ENCODE data around the gene SKP2. TPM values are rescaled to one million over a fixed set of nuclear protein-coding genes. Genes with fewer than 3 reads are reported as not detected.

The SKP2 gene
- total RNA-seq, 1 donor from 2014 or later: 34.8 TPM

DNA sequence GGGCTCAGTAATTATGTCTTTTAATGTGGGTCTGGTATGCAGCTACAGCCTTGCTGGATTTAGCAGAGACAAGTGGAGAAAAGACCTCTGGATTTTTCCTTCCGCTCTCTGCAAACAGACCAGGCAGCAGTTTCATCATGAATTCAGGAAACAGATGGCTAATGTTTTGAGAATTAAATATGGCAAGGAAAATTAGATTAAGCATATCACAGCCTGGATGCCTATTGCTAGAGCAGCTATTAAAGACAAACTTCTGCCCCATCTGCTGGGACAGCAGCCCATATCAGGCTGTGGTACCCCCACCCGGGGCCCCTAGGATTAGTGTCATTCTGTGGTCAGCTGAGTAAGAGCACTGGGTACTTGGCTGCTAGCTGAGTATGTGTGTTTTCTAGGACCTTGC is 6.2 kb downstream of the SKP2 start:
- Mint-ChIP-seq H3K36me3 (ENCODE audit: low read depth) (peaks cover 25% of the 10 kb centered on the region), H3K9me3 (ENCODE audit: low read depth) (no peaks in the 10 kb centered on the region), H3K4me3 (ENCODE audit: unreplicated experiment) (no peak overlapping the region), H3K27me3 (ENCODE audit: low read depth) (no peaks in the 10 kb centered on the region), H3K4me1 (ENCODE audit: low read depth) (peaks cover 67% of the 10 kb centered on the region), H3K27ac (ENCODE audit: unreplicated experiment) (peak overlapping the region; percentile 97)
- DNase-seq (ENCODE audit: low spot score): no peak
- TF ChIP-seq, protein P1, sequence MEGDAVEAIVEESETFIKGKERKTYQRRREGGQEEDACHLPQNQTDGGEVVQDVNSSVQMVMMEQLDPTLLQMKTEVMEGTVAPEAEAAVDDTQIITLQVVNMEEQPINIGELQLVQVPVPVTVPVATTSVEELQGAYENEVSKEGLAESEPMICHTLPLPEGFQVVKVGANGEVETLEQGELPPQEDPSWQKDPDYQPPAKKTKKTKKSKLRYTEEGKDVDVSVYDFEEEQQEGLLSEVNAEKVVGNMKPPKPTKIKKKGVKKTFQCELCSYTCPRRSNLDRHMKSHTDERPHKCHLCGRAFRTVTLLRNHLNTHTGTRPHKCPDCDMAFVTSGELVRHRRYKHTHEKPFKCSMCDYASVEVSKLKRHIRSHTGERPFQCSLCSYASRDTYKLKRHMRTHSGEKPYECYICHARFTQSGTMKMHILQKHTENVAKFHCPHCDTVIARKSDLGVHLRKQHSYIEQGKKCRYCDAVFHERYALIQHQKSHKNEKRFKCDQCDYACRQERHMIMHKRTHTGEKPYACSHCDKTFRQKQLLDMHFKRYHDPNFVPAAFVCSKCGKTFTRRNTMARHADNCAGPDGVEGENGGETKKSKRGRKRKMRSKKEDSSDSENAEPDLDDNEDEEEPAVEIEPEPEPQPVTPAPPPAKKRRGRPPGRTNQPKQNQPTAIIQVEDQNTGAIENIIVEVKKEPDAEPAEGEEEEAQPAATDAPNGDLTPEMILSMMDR (IDR thresholded peaks at IDR 0.05): no peak

DNA sequence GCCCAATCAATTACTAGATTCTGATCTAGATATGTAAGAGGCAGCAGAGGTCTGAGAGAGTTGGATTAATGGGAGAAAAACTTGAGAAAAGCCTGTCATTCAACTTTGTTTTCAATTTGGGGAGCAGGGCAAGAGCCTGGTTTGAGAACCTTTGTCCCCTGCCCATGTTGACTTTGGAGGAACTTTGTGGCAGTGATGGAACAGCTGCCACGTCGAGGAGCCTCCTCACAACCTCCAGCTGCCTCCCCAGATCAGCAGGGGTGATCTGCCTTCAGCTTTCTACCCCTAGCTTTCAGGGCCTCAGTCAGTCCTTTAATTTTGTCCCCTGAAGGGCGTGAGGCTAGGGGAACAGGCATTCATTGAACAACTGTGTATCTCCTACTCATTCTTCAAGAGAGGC is 8.7 kb downstream of the SKP2 start:
- no peak overlapping the region for H3K4me3 Mint-ChIP-seq (ENCODE audit: unreplicated experiment)
- peaks cover 51% of the 10 kb centered on the region for H3K4me1 Mint-ChIP-seq (ENCODE audit: low read depth)
- TF ChIP-seq, protein P1 (IDR thresholded peaks at IDR 0.05): no peak

DNA sequence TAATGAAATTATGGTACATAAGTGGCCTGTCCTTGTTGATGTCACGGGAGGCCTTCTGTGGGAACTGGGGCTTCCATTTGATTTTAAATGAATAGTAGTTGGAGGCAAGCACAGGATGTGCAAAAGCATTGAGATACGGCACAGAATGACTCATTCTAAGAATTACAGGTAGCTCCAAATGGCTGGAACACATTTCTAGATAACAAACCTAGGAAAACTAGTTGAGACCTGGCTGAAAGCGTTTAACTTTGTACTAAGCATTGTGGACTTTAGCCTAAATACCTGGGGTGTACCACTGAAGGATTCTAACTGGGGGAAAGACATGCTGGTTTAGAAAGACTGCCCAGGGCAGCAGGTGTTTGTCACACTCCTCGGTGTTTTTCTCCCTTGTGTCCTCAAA is 9.4 kb downstream of the SKP2 start:
- Mint-ChIP-seq H3K9me3 (ENCODE audit: low read depth) (no peaks in the 10 kb centered on the region), H3K27ac (ENCODE audit: unreplicated experiment) (no peak overlapping the region), H3K4me3 (ENCODE audit: unreplicated experiment) (no peak overlapping the region), H3K4me1 (ENCODE audit: low read depth) (peaks cover 43% of the 10 kb centered on the region), H3K27me3 (ENCODE audit: low read depth) (no peaks in the 10 kb centered on the region), H3K36me3 (ENCODE audit: low read depth) (peaks cover 25% of the 10 kb centered on the region)
- TF ChIP-seq, protein P1 (IDR thresholded peaks at IDR 0.05): no peak
- DNase-seq (ENCODE audit: low spot score): no peak

More for the DNA sequence above, 8.7 kb downstream of the SKP2 start:
- no peak for DNase-seq (ENCODE audit: low spot score)
- H3K36me3 Mint-ChIP-seq (ENCODE audit: low read depth): peaks cover 25% of the 10 kb centered on the region
- H3K9me3 Mint-ChIP-seq (ENCODE audit: low read depth): no peaks in the 10 kb centered on the region
- no peaks in the 10 kb centered on the region for H3K27me3 Mint-ChIP-seq (ENCODE audit: low read depth)
- H3K27ac Mint-ChIP-seq (ENCODE audit: unreplicated experiment): no peak overlapping the region

DNA sequence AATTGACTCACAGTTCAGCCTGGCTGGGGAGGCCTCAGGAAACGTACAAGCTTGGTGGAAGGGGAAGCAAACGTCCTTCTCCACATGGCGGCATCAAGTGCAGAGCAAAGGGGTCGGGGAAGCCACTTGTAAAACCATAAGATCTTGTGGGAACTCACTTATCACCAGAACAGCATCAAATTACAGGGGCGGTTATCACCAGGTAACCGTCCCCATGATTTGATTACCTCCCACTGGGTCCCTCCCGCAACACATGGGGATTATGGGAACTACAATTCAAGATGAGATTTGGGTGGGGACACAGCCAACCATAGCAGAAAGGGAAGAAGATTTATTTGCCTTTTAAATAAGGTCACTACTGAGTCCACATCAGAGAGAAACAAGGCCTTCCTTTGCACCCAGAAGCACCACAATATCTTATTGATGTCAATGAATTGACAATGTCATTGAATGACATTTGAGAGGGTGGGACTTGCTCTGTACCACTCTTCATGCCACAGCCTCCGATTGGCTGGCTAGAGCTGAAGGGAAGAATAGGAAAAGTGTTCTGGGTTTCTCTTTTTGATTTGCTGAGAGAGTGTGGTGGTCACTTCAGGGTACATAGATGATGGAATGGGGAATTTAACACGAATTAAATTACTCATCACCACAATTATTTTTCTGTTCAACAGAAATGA is 11.0 kb downstream of the SKP2 start:
- Mint-ChIP-seq H3K27me3 (ENCODE audit: low read depth) (no peaks in the 10 kb centered on the region), H3K27ac (ENCODE audit: unreplicated experiment) (no peak overlapping the region), H3K4me3 (ENCODE audit: unreplicated experiment) (no peak overlapping the region), H3K36me3 (ENCODE audit: low read depth) (peaks cover 35% of the 10 kb centered on the region), H3K9me3 (ENCODE audit: low read depth) (no peaks in the 10 kb centered on the region), H3K4me1 (ENCODE audit: low read depth) (peaks cover 27% of the 10 kb centered on the region)
- DNase-seq (ENCODE audit: low spot score): no peak
- TF ChIP-seq, protein P1 (IDR thresholded peaks at IDR 0.05): no peak

DNA sequence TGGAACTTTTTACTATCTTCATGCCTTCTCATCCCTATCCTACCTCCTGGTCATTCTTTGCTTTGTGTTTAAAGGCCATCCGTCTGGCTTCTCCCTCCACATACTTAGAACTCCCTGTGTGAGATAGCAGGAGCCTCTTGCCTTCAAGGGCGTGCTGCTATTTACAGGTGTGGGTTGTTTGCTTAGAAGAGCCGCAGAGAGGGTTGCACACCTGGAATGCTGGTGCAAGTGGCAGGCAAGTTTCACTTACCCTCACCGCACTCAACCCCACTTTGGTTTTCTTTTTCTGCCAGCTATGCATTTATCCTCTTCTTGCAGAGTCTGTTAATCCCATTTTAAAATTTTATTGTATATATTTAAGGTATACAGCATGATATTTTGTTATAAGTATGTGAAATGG is 12.6 kb downstream of the SKP2 start:
- no peak for DNase-seq (ENCODE audit: low spot score)
- H3K27ac Mint-ChIP-seq (ENCODE audit: unreplicated experiment): no peak overlapping the region
- peaks cover 39% of the 10 kb centered on the region for H3K36me3 Mint-ChIP-seq (ENCODE audit: low read depth)
- H3K27me3 Mint-ChIP-seq (ENCODE audit: low read depth): no peaks in the 10 kb centered on the region
- H3K9me3 Mint-ChIP-seq (ENCODE audit: low read depth): no peaks in the 10 kb centered on the region
- no peak overlapping the region for H3K4me3 Mint-ChIP-seq (ENCODE audit: unreplicated experiment)
- peaks cover 13% of the 10 kb centered on the region for H3K4me1 Mint-ChIP-seq (ENCODE audit: low read depth)
- TF ChIP-seq, protein P1 (IDR thresholded peaks at IDR 0.05): no peak

Data from chondrocyte (in vitro differentiated cells).